GM20000 (cell line): ENCODE results near the gene SUPT6H.
"Not testable (repeated sequence)": the region's sequence is repeated elsewhere in the genome, so short reads cannot be mapped to it uniquely, and the experiment has no call there.

Experiments
- DNase-seq: peaks from one replicate; pipeline ENCODE4 v3.0.0; 2012; ENCODE audit warnings: low spot score
- CTCF ChIP-seq: IDR thresholded peaks from 2 replicates; pipeline ENCODE4 v1.5.1; 2012; ENCODE audit warnings: mild to moderate bottlenecking, control low read depth; ENCODE audit errors: extremely low read depth, missing control alignments

SUPT6H gene

GRCh38 chr17:28734712-28735241 is 72.8 kb downstream of the SUPT6H start:
- DNase-seq, result no peak
- no peak for TF ChIP-seq CTCF

- no peak for DNase-seq
- no peak for TF ChIP-seq CTCF
Observed at GRCh38 chr17:28735242-28735722, 73.3 kb downstream of the SUPT6H start.

- DNase-seq, result not testable (repeated sequence)
Observed at GRCh38 chr17:28735913-28736769, 74.1 kb downstream of the SUPT6H start.

GRCh38 chr17:28737316-28737715 is 75.3 kb downstream of the SUPT6H start:
- TF ChIP-seq CTCF, result no peak
- DNase-seq, result no peak

DNA sequence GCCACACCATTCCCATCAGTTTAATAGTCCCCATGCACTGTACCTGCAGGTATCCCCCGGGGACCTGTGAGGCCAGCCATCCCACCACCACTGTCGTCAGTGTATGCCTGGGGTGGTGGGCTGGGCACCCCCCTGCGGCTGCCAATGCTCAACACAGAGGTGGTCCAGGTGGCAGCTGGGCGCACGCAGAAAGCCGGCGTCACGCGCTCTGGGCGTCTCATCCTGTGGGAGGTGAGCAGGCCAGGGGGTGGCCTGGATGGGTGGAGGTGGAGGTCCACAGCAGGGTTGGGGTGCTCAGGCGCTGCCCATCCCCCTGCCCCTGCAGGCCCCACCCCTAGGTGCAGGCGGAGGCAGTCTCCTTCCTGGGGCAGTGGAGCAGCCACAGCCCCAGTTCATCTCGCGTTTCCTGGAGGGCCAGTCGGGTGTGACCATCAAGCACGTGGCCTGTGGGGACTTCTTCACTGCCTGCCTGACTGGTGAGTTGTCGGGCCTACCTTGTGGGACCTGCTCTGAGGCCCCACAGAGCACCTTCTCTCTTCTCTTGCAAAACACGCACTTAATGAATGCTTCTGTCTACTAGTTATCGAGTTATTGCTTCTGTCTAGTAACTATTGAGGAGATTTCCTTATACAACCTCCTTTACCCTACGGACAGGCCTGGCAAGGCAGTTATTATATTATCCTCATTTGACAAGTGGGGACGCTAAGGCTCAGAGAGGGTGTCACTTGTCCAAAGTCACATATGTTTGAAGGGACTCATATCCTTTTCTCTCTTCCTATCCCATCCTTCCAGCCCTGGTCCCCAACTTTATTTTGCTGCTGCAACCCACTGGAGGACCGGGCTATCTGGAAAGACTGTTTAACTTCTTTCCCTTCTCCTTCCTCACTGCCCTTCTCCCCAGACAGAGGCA is 76.0 kb downstream of the SUPT6H start:
- no peak for TF ChIP-seq CTCF
- peak; percentile 86 for DNase-seq

GRCh38 chr17:28738680-28739384 is 76.8 kb downstream of the SUPT6H start:
- no peak for TF ChIP-seq CTCF
- DNase-seq, result peak; percentile 57
